B cell (primary cell): ENCODE measurements around the gene DOCK1. TPM values are rescaled to one million over a fixed set of nuclear protein-coding genes. Genes with fewer than 3 reads are reported as not detected.

Source experiments
- ATAC-seq: fragments of 200-7000 bp; cut with Tn5 transposase; one replicate; pipeline ENCODE4 v1.10.0; 2021; ENCODE audit warnings: low read depth, mild to moderate bottlenecking, moderate number of reproducible peaks, moderate library complexity
- CTCF ChIA-PET: fragments of 350-600 bp; sonication (Branson Sonifier 250); formaldehyde crosslinking; loops from one replicate; lab custom pipeline; 2021; ENCODE audit warnings: antibody characterized with exemption, inconsistent platforms; lab: Charles Lee
- POLR2A ChIA-PET: fragments of 350-600 bp; sonication (Branson Sonifier 250); formaldehyde crosslinking; loops from one replicate; lab custom pipeline; 2021; ENCODE audit warnings: antibody characterized with exemption; lab: Charles Lee
- DNase-seq: peaks from one replicate; pipeline ENCODE4 v3.0.0; 2013
- H2AFZ ChIP-seq: 2 replicates; pipeline ENCODE4 v1.6.1; 2012; ENCODE audit warnings: mild to moderate bottlenecking, low read depth, low read length; ENCODE audit not compliant: insufficient read depth, poor library complexity, severe bottlenecking
- H3K27ac ChIP-seq, 2 donors: 1 replicate in 1 of 2; 2 replicates in 1 of 2; pipeline ENCODE4 v1.5.1; 2012 to 2013; ENCODE audit warnings: low read length in 2 of 2, mild to moderate bottlenecking in 2 of 2, moderate library complexity in 1 of 2
- H3K27me3 ChIP-seq, 4 experiments: fragments of 200-600 bp in 1 of 4; sonication (generic) in 1 of 4; replicated peaks in 1 of 4; 1 replicate in 2 of 4; 2 replicates in 2 of 4; pipeline versions ENCODE4 v1.6.1 to v1.7.0; 2013 to 2016; ENCODE audit warnings: low read length in 3 of 4, mild to moderate bottlenecking in 2 of 4, mixed read lengths in 1 of 4, moderate library complexity in 1 of 4; ENCODE audit not compliant: insufficient read depth in 4 of 4, control insufficient read depth in 3 of 4; ENCODE audit errors: control extremely low read depth in 1 of 4
- H3K36me3 ChIP-seq, 2 experiments: replicated peaks in 1 of 2; 1 replicate in 1 of 2; 2 replicates in 1 of 2; pipeline versions ENCODE4 v1.6.1 to v1.7.1; 2013; ENCODE audit warnings: low read length in 1 of 2; ENCODE audit not compliant: insufficient read depth in 2 of 2, control insufficient read depth in 1 of 2; ENCODE audit errors: control extremely low read depth in 1 of 2, extremely low read depth in 1 of 2
- H3K4me1 ChIP-seq, 2 donors: fragments of 200-600 bp in 1 of 2; sonication (generic) in 1 of 2; 1 replicate in 1 of 2; 2 replicates in 1 of 2; pipeline versions ENCODE4 v1.5.1 to v1.6.1; 2013 to 2017; ENCODE audit warnings: low read length in 2 of 2; ENCODE audit not compliant: control insufficient read depth in 2 of 2, insufficient read depth in 2 of 2
- H3K4me2 ChIP-seq: replicated peaks from 2 replicates; pipeline ENCODE3; 2012; ENCODE audit warnings: mild to moderate bottlenecking, low read depth, low read length; ENCODE audit not compliant: poor library complexity, severe bottlenecking
- H3K4me3 ChIP-seq, 5 experiments: fragments of 200-600 bp in 1 of 5; sonication (generic) in 1 of 5; 1 replicate in 3 of 5; 2 replicates in 2 of 5; pipeline versions ENCODE4 v1.5.1 to v1.7.0; 2011 to 2016; ENCODE audit warnings: low read length in 4 of 5, mild to moderate bottlenecking in 4 of 5, low read depth in 2 of 5, control low read depth in 1 of 5, moderate library complexity in 1 of 5; ENCODE audit not compliant: insufficient read depth in 1 of 5; ENCODE audit errors: control extremely low read depth in 1 of 5, extremely low read depth in 1 of 5
- H3K79me2 ChIP-seq: fragments of 200-600 bp; sonication (generic); one replicate; pipeline ENCODE4 v1.6.0; 2016; ENCODE audit warnings: low read length; ENCODE audit not compliant: control insufficient read depth, insufficient read depth
- H3K9ac ChIP-seq: fragments of 200-600 bp; sonication (generic); 2 replicates; pipeline ENCODE4 v1.6.1; 2017; ENCODE audit warnings: mild to moderate bottlenecking, low read length, moderate library complexity
- H3K9me3 ChIP-seq, 3 donors: one replicate each; pipeline versions ENCODE4 v1.6.1 to v1.7.1; 2013; ENCODE audit warnings: low read length in 2 of 3; ENCODE audit not compliant: control insufficient read depth in 2 of 3, insufficient read depth in 1 of 3; ENCODE audit errors: control extremely low read depth in 1 of 3
- H4K20me1 ChIP-seq: 2 replicates; pipeline ENCODE4 v1.6.0; 2012; ENCODE audit warnings: mild to moderate bottlenecking, low read length; ENCODE audit not compliant: insufficient read depth, control insufficient read depth, poor library complexity, severe bottlenecking
- H3K27ac Mint-ChIP-seq: one replicate; pipeline ENCODE4 v1.8.0; 2021; ENCODE audit warnings: mixed read lengths
- H3K27me3 Mint-ChIP-seq: one replicate; pipeline ENCODE4 v1.8.0; 2021; ENCODE audit warnings: mixed read lengths
- H3K4me1 Mint-ChIP-seq: one replicate; pipeline ENCODE4 v1.8.0; 2021; ENCODE audit warnings: mixed read lengths
- H3K4me3 Mint-ChIP-seq: one replicate; pipeline ENCODE4 v1.8.0; 2021; ENCODE audit warnings: mixed read lengths
- H3K9me3 Mint-ChIP-seq: one replicate; pipeline ENCODE4 v1.8.0; 2022; ENCODE audit warnings: mixed read lengths; ENCODE audit not compliant: insufficient read depth
- EZH2 ChIP-seq: IDR thresholded peaks from 2 replicates; pipeline ENCODE4 v1.6.1; 2012; ENCODE audit warnings: borderline replicate concordance, low read depth, mild to moderate bottlenecking, moderate library complexity, low read length; ENCODE audit not compliant: insufficient read depth, poor library complexity, severe bottlenecking
- WGBS: methylation state at CpG from one replicate; pipeline ENCODE4 v1.1.5; 2013; ENCODE audit warnings: missing lambda C conversion rate; ENCODE audit not compliant: insufficient coverage; 5-methylcytosine and 5-hydroxymethylcytosine counted together
- intact Hi-C: fragments of 100-400 bp; cut with micrococcal nuclease; formaldehyde crosslinking; loops from one replicate; pipeline ENCODE4 v1.10.0; 2022
- polyA plus RNA-seq: library from polyadenylated mRNA; depleted of rRNA; stranded (reverse); fragments of >200 nt; gene quantifications from 2 replicates; pipeline ENCODE4 v1.2.3, GENCODE V29; 2012
- total RNA-seq, 2 donors: library from RNA; stranded (reverse); fragments of 120-200 nt in 1 of 2; gene quantifications; 1 replicate in 1 of 2; 2 replicates in 1 of 2; pipeline versions ENCODE4 v1.2.3 to v1.2.4, GENCODE V29; 2013 to 2022
- TF ChIP-seq, protein P1 (sequence below): fragments of 200-600 bp; IDR thresholded peaks from one replicate; pipeline ENCODE4 v1.8.0; 2022; ENCODE audit warnings: antibody characterized with exemption, mild to moderate bottlenecking

The DOCK1 gene
- total and polyA plus RNA-seq, 2 donors (not counting 1 experiment from before 2014, with no cell fraction given): not detected

DNA sequence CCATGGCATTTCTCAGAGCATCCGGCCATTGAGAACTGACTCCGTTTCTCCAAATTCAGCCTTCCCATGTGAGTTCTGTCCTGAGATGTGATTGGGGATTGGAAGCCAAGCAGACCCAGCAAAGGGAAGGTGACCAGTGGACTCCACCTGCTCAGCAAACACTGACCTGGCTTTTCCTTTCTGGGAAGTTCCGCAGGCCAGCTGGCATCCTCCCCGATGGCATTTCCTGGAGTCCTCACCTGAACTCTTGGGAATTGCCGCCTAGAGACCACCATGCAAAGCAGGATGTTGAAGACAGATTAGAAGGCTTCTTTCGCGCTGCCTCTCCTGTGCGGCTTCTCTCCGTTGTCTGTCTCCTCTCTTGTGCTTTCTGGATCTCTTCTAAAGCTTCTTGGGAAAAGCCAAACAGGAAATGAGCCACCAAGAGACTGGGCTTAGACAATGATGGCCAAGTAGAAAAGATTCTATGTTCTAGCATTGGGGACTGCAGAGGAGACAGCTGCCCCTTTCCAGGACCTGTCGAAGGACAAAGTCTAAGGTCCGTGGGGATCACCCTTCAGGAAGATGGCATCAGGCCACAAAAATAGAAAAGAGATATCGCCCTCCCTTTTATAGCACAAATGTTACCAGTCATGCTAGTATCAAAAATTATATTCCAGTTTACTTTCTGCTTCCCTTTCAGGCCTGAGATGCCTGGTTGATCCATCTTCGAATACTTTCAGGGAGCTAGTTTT, 394.9 kb downstream of the DOCK1 start:
- Histone ChIP-seq H3K9ac (no peak overlapping the region), H3K4me2 (no peak overlapping the region), H3K36me3 (no peaks in the 10 kb centered on the region), H3K27ac (no peak overlapping the region), H2AFZ (no peak overlapping the region), H3K4me3 (no peak overlapping the region), H3K4me1 (no peaks in the 10 kb centered on the region), H3K79me2 (no peaks in the 10 kb centered on the region), H3K27me3 (no peaks in the 10 kb centered on the region), H3K9me3 (peaks cover 0 to 7% (median 0%) of the 10 kb centered on the region in 3 donors), H4K20me1 (no peaks in the 10 kb centered on the region)
- ATAC-seq: no peak
- Mint-ChIP-seq H3K27me3 (no peaks in the 10 kb centered on the region), H3K27ac (no peak overlapping the region), H3K4me1 (no peaks in the 10 kb centered on the region), H3K9me3 (peaks cover 3% of the 10 kb centered on the region), H3K4me3 (no peak overlapping the region)
- intact Hi-C loops: no loop called here
- CTCF ChIA-PET: no interaction called here
- no peak for TF ChIP-seq EZH2
- TF ChIP-seq, protein P1, sequence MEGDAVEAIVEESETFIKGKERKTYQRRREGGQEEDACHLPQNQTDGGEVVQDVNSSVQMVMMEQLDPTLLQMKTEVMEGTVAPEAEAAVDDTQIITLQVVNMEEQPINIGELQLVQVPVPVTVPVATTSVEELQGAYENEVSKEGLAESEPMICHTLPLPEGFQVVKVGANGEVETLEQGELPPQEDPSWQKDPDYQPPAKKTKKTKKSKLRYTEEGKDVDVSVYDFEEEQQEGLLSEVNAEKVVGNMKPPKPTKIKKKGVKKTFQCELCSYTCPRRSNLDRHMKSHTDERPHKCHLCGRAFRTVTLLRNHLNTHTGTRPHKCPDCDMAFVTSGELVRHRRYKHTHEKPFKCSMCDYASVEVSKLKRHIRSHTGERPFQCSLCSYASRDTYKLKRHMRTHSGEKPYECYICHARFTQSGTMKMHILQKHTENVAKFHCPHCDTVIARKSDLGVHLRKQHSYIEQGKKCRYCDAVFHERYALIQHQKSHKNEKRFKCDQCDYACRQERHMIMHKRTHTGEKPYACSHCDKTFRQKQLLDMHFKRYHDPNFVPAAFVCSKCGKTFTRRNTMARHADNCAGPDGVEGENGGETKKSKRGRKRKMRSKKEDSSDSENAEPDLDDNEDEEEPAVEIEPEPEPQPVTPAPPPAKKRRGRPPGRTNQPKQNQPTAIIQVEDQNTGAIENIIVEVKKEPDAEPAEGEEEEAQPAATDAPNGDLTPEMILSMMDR: no peak
- 94% methylated on average over 12 of the region's 13 CpGs for WGBS
- DNase-seq: no peak
- POLR2A ChIA-PET: no interaction called here

DNA sequence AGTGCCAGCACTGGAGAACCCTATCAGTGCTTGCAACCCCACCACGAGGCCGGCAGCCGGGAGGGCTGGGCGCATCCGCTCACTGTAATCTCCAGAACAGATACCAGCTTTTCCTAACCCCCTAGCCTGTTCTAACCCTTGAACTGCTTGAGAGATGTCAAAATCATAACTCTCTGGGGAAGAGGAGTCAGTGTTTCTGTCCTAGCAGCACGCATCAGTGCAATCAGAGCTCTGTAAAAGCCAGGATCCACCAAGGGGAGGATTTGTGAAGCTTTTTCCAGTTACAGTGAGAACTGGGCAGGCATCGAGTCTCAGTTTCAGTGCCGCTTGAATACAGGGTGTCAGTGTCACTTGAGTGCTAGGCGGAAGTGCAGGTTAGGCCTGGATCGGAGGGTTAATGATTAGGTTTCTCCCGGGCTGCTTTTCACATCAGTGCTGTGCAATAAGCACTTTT, 395.7 kb downstream of the DOCK1 start:
- ChIA-PET POLR2A (no interaction called here), CTCF (no interaction called here)
- Mint-ChIP-seq H3K9me3 (peaks cover 3% of the 10 kb centered on the region), H3K27me3 (no peaks in the 10 kb centered on the region), H3K27ac (no peak overlapping the region), H3K4me3 (no peak overlapping the region), H3K4me1 (no peaks in the 10 kb centered on the region)
- H3K9me3 ChIP-seq: peaks cover 0 to 7% (median 0%) of the 10 kb centered on the region in 3 donors
- 98% methylated on average over 8 of the region's 11 CpGs for WGBS
- no peak overlapping the region for H3K4me2 ChIP-seq
- no peaks in the 10 kb centered on the region for H3K4me1 ChIP-seq
- no peaks in the 10 kb centered on the region for H3K79me2 ChIP-seq
- TF ChIP-seq, protein P1: no peak
- TF ChIP-seq EZH2: no peak
- H3K27me3 ChIP-seq: no peaks in the 10 kb centered on the region
- intact Hi-C loops: no loop called here
- DNase-seq (no peak), ATAC-seq (no peak)
- no peak overlapping the region for H3K9ac ChIP-seq
- H4K20me1 ChIP-seq: no peaks in the 10 kb centered on the region
- H3K4me3 ChIP-seq: no peak overlapping the region
- H3K27ac ChIP-seq: no peak overlapping the region
- H2AFZ ChIP-seq: no peak overlapping the region
- no peaks in the 10 kb centered on the region for H3K36me3 ChIP-seq
